AG04450 (cell line): ENCODE measurements around the gene CTAG2. TPM values are rescaled to one million over a fixed set of nuclear protein-coding genes. Genes with fewer than 3 reads are reported as not detected.
A peak's percentile ranks its signal among the peaks of the same experiment; 100 is the strongest.
"Not testable (repeated sequence)": the region's sequence is repeated elsewhere in the genome, so short reads cannot be mapped to it uniquely, and the experiment has no call there.

Experiments used
- CTCF ChIA-PET: fragments of 300-600, 350-600 bp; formaldehyde crosslinking; extraction: SDS; loops from one replicate; lab custom pipeline; 2022; ENCODE audit warnings: antibody characterized with exemption, inconsistent platforms; lab: Charles Lee
- POLR2A ChIA-PET: fragments of 350-600 bp; formaldehyde crosslinking; extraction: SDS; loops from one replicate; lab custom pipeline; 2021; ENCODE audit warnings: antibody characterized with exemption, inconsistent platforms; lab: Yijun Ruan, JAX
- DNase-seq: peaks from one replicate; pipeline ENCODE4 v3.0.0-alpha.2; 2011; ENCODE audit warnings: low read depth, low spot score
- H3K27ac ChIP-seq: one replicate; pipeline ENCODE4 v1.5.1; 2012; ENCODE audit warnings: low read depth, low read length, control low read depth
- H3K27me3 ChIP-seq: one replicate; pipeline ENCODE4 v1.6.0; 2012; ENCODE audit warnings: low read length; ENCODE audit not compliant: control insufficient read depth, insufficient read depth
- H3K4me3 ChIP-seq: 2 replicates; pipeline ENCODE4 v1.5.1; 2011; ENCODE audit warnings: mild to moderate bottlenecking, low read depth, low read length, control low read depth
- H3K9me3 ChIP-seq: 2 replicates; pipeline ENCODE4 v1.5.1; 2012; ENCODE audit warnings: low read length; ENCODE audit not compliant: control insufficient read depth, insufficient read depth
- CTCF ChIP-seq: IDR thresholded peaks from 2 replicates; pipeline ENCODE4 v1.5.1; 2011; ENCODE audit warnings: low read depth, low read length, control low read depth, inconsistent platforms
- polyA minus RNA-seq: library from RNA; depleted of rRNA, polyadenylated mRNA; stranded (reverse); fragments of >200 nt; gene quantifications from 2 replicates; pipeline ENCODE4 v1.2.3, GENCODE V29; 2011; rRNA and poly(A)+ RNA removed
- polyA plus RNA-seq: library from polyadenylated mRNA; depleted of rRNA; stranded (reverse); fragments of >200 nt; gene quantifications from 2 replicates; pipeline ENCODE4 v1.2.3, GENCODE V29; 2011; rRNA removed

CTAG2 gene
- not detected in 2 replicates for polyA plus RNA-seq
- polyA minus RNA-seq: not detected in 2 replicates

- CTCF ChIA-PET, H3K9me3 ChIP-seq, POLR2A ChIA-PET, H3K27me3 ChIP-seq, H3K27ac ChIP-seq, DNase-seq, H3K4me3 ChIP-seq: not testable (repeated sequence)
These were observed at the start of gene CTAG2 for GRCh38 chrX:154653413-154653812. CTAG2 (minus strand) TSS chrX:154653579; CDS start chrX:154653515, 64 bp downstream.

GRCh38 chrX:154698630-154699248 lies 45.4 kb upstream of the CTAG2 start:
- ChIA-PET CTCF (no interaction called here), POLR2A (no interaction called here)
- H3K4me3 ChIP-seq: no peak overlapping the region
- no peak for TF ChIP-seq CTCF
- no peak for DNase-seq
- no peak overlapping the region for H3K27ac ChIP-seq
- H3K27me3 ChIP-seq: no peaks in the 10 kb centered on the region
- H3K9me3 ChIP-seq: no peaks in the 10 kb centered on the region

GRCh38 chrX:154696676-154697045 lies 43.3 kb upstream of the CTAG2 start:
- TF ChIP-seq CTCF: no peak
- ChIA-PET CTCF (interaction anchor here (0.7 to 1.5 kb wide), 6 partner anchors 12 to 1638 kb away, joined by 3 to 5 read pairs (median 3); no protein-coding TSS in a partner anchor), POLR2A (no interaction called here)
- H3K27me3 ChIP-seq: no peaks in the 10 kb centered on the region
- DNase-seq: no peak
- no peaks in the 10 kb centered on the region for H3K9me3 ChIP-seq
- peak overlapping the region; percentile 89 for H3K27ac ChIP-seq
- no peak overlapping the region for H3K4me3 ChIP-seq

GRCh38 chrX:154695911-154696675 lies 42.7 kb upstream of the CTAG2 start:
- no peaks in the 10 kb centered on the region for H3K9me3 ChIP-seq
- DNase-seq: no peak
- CTCF ChIA-PET: interaction anchor here (0.7 to 1.5 kb wide), 6 partner anchors 11 to 1638 kb away, joined by 3 to 5 read pairs (median 3); no protein-coding TSS in a partner anchor
- no peak overlapping the region for H3K4me3 ChIP-seq
- no peak for TF ChIP-seq CTCF
- H3K27ac ChIP-seq: peak overlapping the region; percentile 89
- no peaks in the 10 kb centered on the region for H3K27me3 ChIP-seq
- POLR2A ChIA-PET: no interaction called here

- no peaks in the 10 kb centered on the region for H3K27me3 ChIP-seq
- no peak for TF ChIP-seq CTCF
These were observed 40.0 kb upstream of the CTAG2 start for GRCh38 chrX:154693394-154693793.

GRCh38 chrX:154690438-154690837 lies 37.1 kb upstream of the CTAG2 start:
- DNase-seq, POLR2A ChIA-PET, H3K27me3 ChIP-seq, H3K4me3 ChIP-seq, H3K27ac ChIP-seq, H3K9me3 ChIP-seq: not testable (repeated sequence)
- CTCF ChIA-PET: interaction anchor here (0.7 kb wide), 1 partner anchor 115 kb away, joined by 3 read pairs; the partner anchor contains the start of gene MPP1

More at GRCh38 chrX:154693394-154693793, 40.0 kb upstream of the CTAG2 start:
- Histone ChIP-seq H3K27ac (no peak overlapping the region), H3K4me3 (no peak overlapping the region), H3K9me3 (no peaks in the 10 kb centered on the region)
- POLR2A ChIA-PET: no interaction called here
- CTCF ChIA-PET: no interaction called here
- DNase-seq: no peak

- POLR2A ChIA-PET, H3K4me3 ChIP-seq, H3K27ac ChIP-seq, CTCF ChIA-PET, H3K9me3 ChIP-seq, DNase-seq, H3K27me3 ChIP-seq: not testable (repeated sequence)
These were observed 18.7 kb upstream of the CTAG2 start for GRCh38 chrX:154672084-154672483.

- CTCF ChIA-PET, H3K27ac ChIP-seq, POLR2A ChIA-PET: not testable (repeated sequence)
These were observed 17.5 kb upstream of the CTAG2 start for GRCh38 chrX:154670848-154671247.

More at GRCh38 chrX:154670848-154671247, 17.5 kb upstream of the CTAG2 start:
- not testable (repeated sequence) for DNase-seq, H3K9me3 ChIP-seq, H3K27me3 ChIP-seq, H3K4me3 ChIP-seq
